HG03196 (cell line): ENCODE results near the gene PHTF1.

Source experiments
- ATAC-seq: cut with Tn5 transposase; IDR thresholded peaks from one replicate; pipeline ENCODE4 v1.9.1; 2021; ENCODE audit not compliant: unreplicated experiment

Gene PHTF1

DNA sequence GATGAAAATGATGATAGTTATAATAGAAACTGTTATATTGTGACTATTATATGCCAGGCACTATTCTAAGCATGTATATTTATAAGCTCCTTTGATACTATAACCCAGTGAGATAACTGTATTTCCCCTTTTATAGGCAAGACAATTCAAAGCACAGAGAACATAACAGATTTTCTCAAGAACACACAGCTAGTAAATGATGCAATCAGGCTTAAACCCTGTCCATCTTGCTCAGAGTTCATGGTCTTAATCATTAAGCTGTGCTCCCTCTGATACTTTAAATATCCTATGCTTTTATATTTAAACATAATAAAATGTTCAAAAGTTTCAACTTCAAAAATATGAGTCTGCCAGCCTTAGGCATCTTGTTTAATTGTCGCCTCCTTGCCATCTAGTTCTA lies 88.6 kb downstream of the PHTF1 start:
- ATAC-seq = no peak

DNA sequence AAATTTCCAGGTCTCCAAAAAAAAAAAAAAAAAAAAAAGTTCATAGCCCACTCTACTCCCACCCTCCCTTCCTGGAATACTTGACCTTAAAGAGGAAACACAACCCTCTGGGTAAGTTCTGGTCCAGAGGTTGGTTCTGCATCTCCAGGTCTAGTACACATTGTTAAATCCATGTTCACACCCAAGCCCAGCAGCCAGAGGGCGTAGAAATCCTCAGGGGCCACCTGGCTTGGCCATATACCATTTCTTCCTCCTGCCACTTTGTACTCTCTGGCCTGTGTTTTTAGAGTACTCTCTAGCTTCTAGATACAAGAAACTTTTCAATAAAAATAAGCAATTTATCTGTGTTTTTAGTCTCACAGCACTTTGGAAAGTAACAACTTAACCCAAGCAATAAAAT lies 89.3 kb downstream of the PHTF1 start:
- ATAC-seq = no peak

DNA sequence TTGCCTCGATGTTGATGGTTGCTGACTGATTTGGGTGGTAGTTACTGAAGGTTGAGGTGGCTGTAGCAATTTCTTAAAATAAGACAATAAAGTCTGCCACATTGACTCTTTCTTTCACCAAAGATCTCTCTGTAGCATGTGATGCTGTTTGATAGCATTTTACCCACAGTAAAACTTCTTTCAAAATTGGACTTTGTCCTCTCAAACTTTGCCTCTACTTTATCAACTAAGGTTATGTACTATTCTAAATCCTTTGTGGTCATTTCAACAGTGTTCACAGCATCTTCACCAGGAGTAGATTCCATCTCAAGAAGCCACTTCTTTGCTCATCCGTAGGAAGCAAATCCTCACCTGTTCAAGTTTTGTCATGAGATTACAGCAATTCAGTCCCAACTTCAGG lies 93.2 kb downstream of the PHTF1 start:
- ATAC-seq = no peak

DNA sequence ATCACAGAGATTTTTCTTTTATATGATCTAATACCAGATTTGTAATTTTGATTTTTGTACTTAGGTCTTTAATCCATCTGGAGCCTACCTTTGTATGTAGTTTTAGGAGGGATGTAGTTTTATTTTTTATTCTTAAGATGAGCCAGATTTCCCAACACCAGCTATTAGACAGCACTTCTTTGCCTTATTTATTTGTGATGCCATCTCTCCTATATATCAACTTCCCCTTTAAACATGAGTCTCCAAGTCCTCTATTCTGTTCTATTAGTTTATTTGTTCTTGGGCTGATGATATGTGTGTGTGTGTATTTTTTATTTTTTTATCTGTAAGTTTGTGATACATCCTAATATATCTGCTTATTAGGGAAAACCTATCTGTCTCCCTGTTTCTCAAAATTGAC lies 94.2 kb downstream of the PHTF1 start:
- ATAC-seq = no peak

DNA sequence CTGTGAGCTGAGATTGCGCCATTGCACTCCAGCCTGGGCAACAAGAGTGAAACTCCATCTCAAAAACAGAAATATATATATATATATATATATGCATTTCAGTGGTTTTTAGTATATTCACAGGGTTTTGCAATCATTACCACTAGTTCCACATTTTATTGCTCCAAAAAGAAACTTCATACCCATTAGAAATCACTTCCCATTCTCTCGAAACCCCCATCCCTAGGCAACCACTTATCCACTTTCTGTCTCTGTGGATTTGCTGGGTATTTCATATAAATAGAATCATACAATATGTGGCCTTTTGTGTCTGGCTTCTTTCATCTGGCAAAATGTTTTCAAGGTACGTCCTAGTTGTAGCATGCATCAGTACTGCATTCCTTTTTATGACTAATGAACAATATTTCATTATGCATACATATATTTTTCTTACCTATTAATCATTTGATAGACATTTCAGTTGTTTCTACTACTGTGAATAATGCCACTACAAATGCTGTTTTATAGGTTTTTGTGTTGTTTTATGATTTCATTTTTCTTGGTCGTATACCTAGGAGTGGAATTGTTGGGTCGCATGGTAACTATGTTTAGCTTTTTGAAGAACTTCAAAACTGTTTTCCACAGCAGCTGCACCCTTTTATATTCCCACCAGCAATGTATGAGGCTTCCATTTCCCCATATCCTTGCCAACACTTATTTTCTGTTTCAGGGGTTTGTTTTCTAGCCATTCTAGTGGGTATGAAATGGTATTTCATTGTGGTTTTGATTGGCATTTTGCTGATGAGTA lies 95.9 kb downstream of the PHTF1 start:
- no peak for ATAC-seq

DNA sequence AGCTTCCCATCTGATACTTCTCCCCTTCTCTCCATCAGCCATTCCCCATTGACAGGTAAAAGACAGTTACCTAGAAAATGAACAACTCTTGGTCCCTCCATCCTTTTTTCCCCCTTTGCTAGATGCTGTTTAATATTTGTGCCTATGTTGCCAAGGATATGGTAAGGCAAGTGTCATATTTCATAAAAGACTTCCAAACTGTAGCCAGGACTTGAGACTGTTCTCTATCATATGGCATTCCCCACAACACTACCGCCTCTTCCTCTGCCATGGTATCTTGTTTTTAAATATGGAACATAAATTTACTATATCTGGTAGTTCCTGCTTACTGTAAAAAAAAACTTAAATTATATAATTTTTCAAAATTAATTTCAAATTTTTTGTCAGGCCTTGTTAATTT lies 97.2 kb downstream of the PHTF1 start:
- ATAC-seq = no peak

DNA sequence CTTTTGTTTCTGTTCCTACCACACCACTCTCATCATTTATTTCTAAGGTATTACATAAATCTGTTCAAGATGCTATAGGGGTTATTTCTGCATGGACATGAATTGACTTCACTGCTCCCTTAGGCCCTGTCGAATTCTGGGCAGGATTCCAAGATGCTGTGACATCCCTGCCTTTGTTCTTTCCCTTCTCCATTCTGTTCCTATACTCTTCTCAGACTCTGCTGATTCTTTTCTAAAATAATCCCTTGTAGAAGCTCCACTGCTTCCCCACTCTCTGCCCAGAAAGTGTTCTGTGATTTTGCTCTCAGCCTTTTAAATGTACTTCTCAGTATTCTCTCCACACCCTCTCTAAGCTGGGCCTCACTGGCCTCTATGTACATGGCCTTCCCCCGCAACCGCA lies 99.2 kb downstream of the PHTF1 start:
- no peak for ATAC-seq

DNA sequence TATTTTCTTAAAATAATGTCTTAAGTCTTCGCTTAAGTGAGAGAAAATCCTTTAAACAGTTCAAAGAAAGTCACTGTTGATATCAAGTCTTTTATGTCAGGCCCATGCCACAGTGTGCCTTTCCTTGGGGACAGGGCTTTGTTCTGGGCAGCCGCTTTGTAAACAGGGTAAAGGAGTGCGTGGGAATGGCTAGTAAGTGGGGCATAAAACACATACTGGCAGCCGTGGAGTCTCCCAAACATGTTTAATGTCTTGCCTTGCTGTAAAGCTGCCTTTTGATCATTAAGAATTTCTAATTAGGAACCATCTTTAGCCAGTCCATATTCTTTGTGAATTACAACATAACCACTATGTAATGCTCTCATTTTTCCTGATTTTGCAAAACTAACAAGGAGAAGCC lies 99.7 kb downstream of the PHTF1 start:
- no peak for ATAC-seq

DNA sequence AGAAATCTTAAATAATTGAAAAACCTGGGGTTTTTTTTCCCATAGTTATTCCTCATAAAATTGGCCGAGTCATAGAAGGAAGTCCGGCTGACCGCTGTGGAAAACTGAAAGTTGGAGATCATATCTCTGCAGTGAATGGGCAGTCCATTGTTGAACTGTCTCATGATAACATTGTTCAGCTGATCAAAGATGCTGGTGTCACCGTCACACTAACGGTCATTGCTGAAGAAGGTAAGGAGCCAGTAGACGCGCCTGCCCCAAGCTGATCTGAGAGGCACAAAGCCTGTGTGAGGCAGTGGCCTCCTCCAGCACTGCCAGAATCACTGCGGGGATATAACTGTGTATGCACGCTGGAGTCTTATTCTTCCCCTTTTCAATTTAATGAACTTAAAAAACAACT lies 100.3 kb downstream of the PHTF1 start:
- ATAC-seq = no peak

DNA sequence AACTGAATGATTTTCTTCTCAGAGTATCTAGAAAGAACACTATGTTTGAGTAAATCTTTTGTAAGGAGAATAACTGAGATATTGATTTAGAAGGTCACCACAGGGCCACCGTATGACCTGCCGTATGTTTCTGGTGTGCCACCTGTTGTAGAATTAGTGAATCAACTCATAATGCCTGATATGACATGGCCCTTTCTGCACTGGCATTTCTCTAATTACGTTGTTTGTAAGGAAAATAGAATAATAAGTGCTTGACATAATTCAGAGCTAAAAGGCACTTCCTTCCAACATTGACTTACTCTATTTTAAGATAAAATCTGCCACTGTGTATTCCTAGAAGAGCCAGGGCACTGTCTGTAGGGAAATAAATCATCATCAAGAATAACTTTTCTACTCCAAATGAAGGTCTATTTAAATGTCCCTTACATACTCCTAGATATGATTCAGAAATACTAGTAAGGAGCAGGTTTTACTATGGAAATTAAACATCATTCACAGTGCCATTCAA lies 101.7 kb downstream of the PHTF1 start:
- ATAC-seq = no peak

DNA sequence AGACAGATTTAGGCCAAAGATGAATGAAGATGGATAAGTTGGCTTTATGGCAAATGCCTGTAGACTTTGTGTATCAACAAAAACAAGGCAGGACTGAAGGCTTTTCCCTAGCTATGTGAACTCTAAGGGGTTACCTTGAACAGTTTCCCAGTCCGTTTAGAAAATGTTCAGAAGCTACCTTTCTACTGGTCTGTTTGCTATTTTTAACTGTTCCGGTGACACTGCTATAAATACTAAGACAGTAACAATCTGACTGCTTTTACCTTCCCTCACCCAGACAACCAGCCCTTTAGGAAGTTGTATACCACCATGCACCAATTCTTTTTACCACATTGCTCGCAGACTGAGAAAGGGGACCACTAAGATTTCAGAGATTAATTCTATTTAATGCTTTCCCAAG lies 102.2 kb downstream of the PHTF1 start:
- no peak for ATAC-seq

DNA sequence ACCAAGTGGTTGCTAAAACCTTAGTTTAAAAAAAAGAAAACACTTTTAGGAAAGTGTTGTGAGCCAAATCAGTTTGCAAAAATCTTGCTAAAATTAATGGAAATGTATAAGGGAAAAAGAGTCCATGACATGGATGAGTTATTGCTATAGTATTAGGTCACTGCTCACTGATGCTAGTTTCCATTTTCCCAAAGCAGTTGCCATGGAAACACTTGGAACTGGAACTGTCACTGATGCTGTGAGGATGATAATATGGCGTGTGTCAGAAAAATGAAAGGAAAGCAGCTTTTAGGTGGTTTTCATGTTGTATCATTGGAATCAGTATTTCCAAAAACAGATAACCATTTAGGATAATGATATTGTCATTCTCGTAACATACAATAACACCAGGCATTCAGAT lies 104.4 kb downstream of the PHTF1 start:
- no peak for ATAC-seq

DNA sequence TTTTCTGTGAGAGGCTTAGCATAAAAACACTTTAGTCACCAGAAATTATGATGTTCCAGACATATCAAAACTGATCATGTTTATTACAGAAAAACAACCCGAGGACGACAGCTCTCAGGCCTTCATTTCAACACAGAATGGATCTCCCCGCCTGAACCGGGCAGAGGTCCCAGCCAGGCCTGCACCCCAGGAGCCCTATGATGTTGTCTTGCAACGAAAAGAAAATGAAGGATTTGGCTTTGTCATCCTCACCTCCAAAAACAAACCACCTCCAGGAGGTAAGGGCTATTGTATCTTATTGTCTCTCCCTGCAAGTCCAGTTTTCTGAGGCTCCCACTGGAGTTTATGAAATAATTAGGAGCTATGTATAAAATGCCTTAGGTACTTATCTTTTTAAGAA lies 105.5 kb downstream of the PHTF1 start:
- ATAC-seq = no peak

DNA sequence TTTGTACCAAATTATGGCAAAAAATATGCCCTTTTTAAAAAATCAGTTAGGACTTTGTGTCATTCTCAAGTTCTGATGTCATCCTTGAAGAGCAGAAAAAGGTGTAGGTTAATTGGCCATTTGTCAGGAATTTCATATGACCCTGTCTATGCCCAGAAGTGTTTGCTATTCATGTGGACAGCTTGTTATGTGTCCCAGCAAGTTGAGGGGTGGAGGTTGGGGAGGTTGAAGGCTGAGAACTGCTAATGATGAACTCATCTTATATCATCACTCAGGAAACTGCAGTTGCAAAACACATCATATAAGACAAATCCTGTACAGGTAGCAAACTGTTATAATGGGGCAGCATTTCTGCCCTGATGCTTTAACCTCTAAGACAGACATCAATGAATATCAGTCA lies 106.5 kb downstream of the PHTF1 start:
- no peak for ATAC-seq

DNA sequence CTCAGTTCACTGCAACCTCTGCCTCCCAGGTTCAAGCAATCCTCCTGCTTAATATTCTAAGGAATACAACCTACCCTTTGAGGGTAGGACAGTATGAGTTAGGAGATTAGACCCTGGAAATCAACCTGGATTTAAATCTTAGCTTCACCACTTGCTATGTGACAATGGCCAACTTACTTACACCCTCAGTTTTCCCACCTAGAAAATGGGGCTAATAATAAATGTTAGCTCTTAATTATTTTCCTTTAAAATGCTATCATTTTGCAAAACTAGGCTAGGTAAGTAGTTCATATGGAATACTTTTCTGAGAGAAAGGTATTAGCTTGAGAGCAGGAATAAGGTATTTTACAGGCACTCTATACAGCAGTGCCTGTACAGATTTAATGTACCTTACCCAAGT lies 110.8 kb downstream of the PHTF1 start:
- no peak for ATAC-seq

DNA sequence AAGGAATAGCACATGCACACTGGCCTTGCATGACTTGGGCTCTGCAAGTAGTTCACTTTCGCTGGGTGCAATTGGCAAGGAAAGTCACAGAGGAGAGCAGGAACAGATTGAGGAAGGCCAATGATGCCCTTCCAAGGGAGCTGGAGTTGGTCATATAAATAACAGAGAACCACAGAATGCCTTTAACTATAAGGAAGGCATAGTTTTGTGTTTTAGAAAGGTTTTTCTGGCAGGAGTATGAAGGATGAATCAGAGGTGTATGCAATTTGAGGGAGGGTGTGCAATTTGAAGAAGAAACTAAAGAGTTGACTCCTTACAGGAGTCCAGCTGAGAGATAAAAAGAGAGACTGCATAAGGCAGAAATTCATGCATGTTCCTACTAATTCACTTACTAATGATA lies 112.1 kb downstream of the PHTF1 start:
- ATAC-seq = no peak
